Ascending aorta (tissue), 2 donors: ENCODE results near the gene SPECC1L. TPM values are rescaled to one million over a fixed set of nuclear protein-coding genes. Genes with fewer than 3 reads are reported as not detected.

ENCODE experiments used
- DNase-seq, 2 donors: peaks; one replicate each; pipeline ENCODE4 v3.0.0-alpha.2; 2019; ENCODE audit warnings: low spot score in 2 of 2
- H3K27ac ChIP-seq, 2 donors: fragments of 200-600 bp; sonication (generic); one replicate each; pipeline ENCODE4 v1.5.1; 2016 to 2017; ENCODE audit warnings: mild to moderate bottlenecking in 1 of 2
- H3K27me3 ChIP-seq: fragments of 200-600 bp; sonication (generic); one replicate; pipeline ENCODE4 v1.5.1; 2017
- H3K36me3 ChIP-seq, 2 donors: fragments of 200-600 bp; sonication (generic); one replicate each; pipeline ENCODE4 v1.5.1; 2016
- H3K4me1 ChIP-seq, 2 donors: fragments of 200-600 bp; sonication (generic); one replicate each; pipeline ENCODE4 v1.5.1; 2016 to 2017; ENCODE audit warnings: mild to moderate bottlenecking in 1 of 2
- H3K4me3 ChIP-seq, 2 donors: fragments of 200-600 bp; sonication (generic); one replicate each; pipeline ENCODE4 v1.5.1; 2016 to 2017; ENCODE audit warnings: mild to moderate bottlenecking in 1 of 2
- H3K9me3 ChIP-seq, 2 donors: fragments of 200-600 bp; sonication (generic); one replicate each; pipeline ENCODE4 v1.5.1; 2016
- CTCF ChIP-seq, 3 experiments: fragments of 200-600 bp in 2 of 3; fragments of 450-650 bp in 1 of 3; sonication (generic) in 2 of 3; IDR thresholded peaks; one replicate each; pipeline ENCODE4 v1.5.1; 2016 to 2019; ENCODE audit warnings: antibody characterized with exemption in 3 of 3, mild to moderate bottlenecking in 1 of 3, moderate library complexity in 1 of 3
- intact Hi-C: fragments of 100-400 bp; cut with DNase I; formaldehyde crosslinking; loops from one replicate; pipeline ENCODE4 v1.15.1; 2023
- total RNA-seq: library from RNA; depleted of rRNA; stranded (reverse); fragments of >200 nt; gene quantifications from one replicate; pipeline ENCODE4 v1.1.0, GENCODE V29; 2016

Gene SPECC1L
- total RNA-seq, 1 donor from 2014 or later: 66.9 TPM

DNA sequence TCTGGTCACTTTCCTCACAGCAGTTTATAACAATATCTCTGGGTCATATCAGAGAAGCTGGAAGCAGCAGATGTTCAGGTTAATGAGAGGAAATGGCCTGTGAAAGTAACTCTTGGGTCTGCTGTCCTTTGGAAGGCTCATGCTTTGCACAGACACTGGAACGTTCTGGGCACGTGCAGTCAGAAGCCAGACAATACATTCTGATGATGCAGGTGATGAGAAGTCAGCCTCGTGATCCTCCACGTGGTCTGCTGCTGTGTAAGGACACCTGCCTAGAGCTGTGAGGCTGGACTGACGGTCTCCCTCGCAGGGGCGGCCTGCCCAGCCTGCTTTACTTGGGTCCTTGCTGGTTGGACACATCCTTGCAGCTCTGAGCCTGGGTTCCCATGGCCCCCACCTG is 138.0 kb downstream of the SPECC1L start:
- TF ChIP-seq CTCF (IDR thresholded peaks at IDR 0.05): no peak
- intact Hi-C loops: loop anchor here (5.0 kb wide), 1 partner anchor 564 kb away; no protein-coding TSS in a partner anchor
- H3K9me3 ChIP-seq: no peaks in the 10 kb centered on the region
- no peak overlapping the region for H3K4me3 ChIP-seq
- H3K27ac ChIP-seq: no peak overlapping the region
- peaks cover 27 to 30% of the 10 kb centered on the region in 2 donors for H3K36me3 ChIP-seq
- DNase-seq: peak in 1 of 2 donors; percentile 45
- H3K4me1 ChIP-seq: peaks cover under 1 to 15% of the 10 kb centered on the region in 2 donors
- H3K27me3 ChIP-seq: no peaks in the 10 kb centered on the region

DNA sequence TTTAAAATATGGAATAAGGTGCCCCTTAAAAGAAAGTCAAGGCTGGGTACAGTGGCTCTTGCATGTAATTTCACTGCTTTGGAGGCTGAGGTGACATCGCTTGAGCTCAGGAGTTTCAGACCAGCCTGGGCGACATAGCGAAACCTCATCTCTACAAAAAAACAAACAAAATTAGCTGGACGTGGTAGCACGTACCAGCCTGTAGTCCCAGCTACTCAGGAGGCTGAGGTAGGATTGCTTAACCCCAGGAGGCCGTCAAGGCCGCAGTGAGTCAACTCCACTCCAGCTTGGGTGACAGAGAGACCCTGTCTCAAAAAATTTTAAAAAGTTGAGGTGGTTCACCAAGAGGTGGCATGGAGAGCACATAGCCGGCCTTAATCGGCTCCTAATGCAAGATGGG is 139.1 kb downstream of the SPECC1L start:
- no peak for TF ChIP-seq CTCF (IDR thresholded peaks at IDR 0.05)
- no peaks in the 10 kb centered on the region for H3K9me3 ChIP-seq
- peaks cover 36 to 38% of the 10 kb centered on the region in 2 donors for H3K36me3 ChIP-seq
- intact Hi-C loops: loop anchor here (5.0 kb wide), 1 partner anchor 563 kb away; no protein-coding TSS in a partner anchor
- H3K4me3 ChIP-seq: no peak overlapping the region
- H3K27me3 ChIP-seq: no peaks in the 10 kb centered on the region
- peaks cover 0 to 4% of the 10 kb centered on the region in 2 donors for H3K4me1 ChIP-seq
- no peak overlapping the region for H3K27ac ChIP-seq
- no peak for DNase-seq

DNA sequence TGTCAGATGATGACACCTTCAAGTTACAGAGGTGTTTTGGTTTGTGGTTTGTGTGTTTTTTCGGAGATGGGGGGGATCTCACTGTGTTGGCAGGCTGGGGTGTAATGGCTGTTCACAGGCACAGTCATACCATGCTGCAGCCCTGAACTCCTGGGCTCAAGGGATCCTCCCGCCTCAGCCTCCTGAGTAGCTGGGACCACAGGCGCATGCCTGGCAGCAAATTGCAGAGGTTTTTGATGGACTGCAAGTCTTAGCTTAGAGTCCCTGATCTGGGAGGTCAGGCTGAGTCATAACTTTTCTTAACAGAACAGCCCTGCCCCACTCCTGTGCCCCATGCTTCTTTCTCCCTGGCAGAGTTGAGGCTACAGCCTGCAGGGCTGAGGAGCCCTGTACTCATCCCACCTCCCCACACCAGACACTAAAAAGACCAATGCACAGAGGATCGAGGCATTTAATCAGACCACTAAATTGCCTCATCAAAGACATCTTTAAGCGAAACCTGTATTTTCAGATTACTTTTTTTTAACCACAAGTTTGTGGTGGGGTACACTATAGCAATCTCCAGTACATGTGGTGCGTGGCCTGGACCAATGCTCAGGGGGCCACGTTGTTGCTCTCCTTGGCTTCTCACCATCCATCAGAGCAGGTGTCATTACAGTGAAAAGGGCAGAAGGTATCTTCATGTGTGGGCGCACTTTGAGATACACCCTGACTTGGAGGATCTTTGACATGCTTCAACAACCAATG is 139.7 kb downstream of the SPECC1L start:
- Histone ChIP-seq H3K4me1 (no peaks in the 10 kb centered on the region), H3K27ac (no peak overlapping the region), H3K27me3 (no peaks in the 10 kb centered on the region), H3K9me3 (no peaks in the 10 kb centered on the region), H3K36me3 (peaks cover 40 to 44% of the 10 kb centered on the region in 2 donors), H3K4me3 (no peak overlapping the region)
- no peak for DNase-seq
- intact Hi-C loops: no loop called here
- TF ChIP-seq CTCF (IDR thresholded peaks at IDR 0.05): no peak

DNA sequence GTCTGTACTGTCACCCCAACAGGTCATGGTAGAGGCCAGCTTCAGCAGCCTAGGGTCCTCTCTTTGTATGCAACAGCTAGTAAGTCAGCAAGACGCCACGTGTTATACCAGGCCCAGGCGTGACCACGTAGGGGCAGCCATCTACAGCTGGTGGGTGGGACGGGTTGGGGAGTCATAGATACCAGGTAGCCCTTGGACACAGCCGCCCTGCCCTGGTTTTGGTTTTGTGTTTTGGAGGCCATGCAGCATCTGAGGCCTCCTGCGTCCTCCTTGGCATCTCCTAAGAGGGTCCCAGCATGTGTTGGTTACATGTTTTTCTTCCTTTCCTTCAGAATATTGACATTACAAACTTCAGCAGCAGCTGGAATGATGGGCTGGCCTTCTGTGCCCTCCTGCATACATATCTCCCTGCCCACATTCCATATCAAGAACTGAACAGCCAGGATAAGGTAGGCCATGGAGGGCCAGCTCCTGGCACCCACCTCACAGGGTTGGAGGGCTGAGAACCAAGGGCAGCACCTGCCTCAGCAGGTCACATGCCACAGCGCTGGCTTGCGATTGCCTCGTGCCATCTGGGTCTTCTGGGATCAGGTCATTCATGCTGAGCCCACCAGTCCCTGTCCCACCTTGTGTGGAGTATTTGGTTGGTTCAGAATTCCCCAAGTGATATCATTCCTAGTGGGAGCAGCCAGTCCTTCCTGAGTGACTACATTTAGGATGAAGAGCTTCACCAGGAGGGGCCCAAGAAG is 140.8 kb downstream of the SPECC1L start:
- no peaks in the 10 kb centered on the region for H3K4me1 ChIP-seq
- H3K36me3 ChIP-seq: peaks cover 43 to 55% of the 10 kb centered on the region in 2 donors
- no peak for DNase-seq
- intact Hi-C loops: no loop called here
- no peak overlapping the region for H3K4me3 ChIP-seq
- H3K27ac ChIP-seq: no peak overlapping the region
- H3K9me3 ChIP-seq: no peaks in the 10 kb centered on the region
- no peak for TF ChIP-seq CTCF (IDR thresholded peaks at IDR 0.05)
- H3K27me3 ChIP-seq: no peaks in the 10 kb centered on the region

GRCh38 chr22:24412274-24412673 is 141.6 kb downstream of the SPECC1L start:
- no peak overlapping the region for H3K27ac ChIP-seq
- DNase-seq: no peak
- H3K27me3 ChIP-seq: no peaks in the 10 kb centered on the region
- peaks cover 47 to 60% of the 10 kb centered on the region in 2 donors for H3K36me3 ChIP-seq
- intact Hi-C loops: no loop called here
- no peak for TF ChIP-seq CTCF (IDR thresholded peaks at IDR 0.05)
- H3K9me3 ChIP-seq: no peaks in the 10 kb centered on the region
- H3K4me3 ChIP-seq: no peak overlapping the region
- no peaks in the 10 kb centered on the region for H3K4me1 ChIP-seq
